ENCODE measurements around the gene CEP162.
"Not testable (repeated sequence)": the region's sequence is repeated elsewhere in the genome, so short reads cannot be mapped to it uniquely, and the experiment has no call there.

Gene CEP162

DNA sequence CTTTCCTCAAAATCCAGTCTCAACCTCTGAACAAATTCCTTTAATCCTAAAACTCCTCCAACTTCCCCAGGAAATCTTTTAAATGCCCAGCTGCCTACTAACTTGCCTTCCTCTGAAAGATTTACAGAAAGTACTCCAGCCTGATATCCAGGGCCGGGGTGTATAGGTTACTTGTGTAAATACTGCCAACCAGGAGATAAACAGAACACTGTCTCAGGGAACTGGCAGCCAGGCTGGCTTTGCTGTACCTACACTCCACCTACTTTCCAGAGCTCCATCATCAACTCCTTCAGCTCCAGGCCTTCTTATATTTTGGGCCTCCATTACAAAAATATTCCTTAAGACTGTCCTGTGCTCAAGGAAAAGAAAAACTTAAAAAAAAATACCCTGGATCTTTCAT lies 85.9 kb downstream of the CEP162 start:
- no peak for DNase-seq (ENCODE audit: low read depth, low spot score)

- no peak for DNase-seq (ENCODE audit: low read depth, low spot score)
Observed at GRCh38 chr6:84139311-84139710, 88.1 kb downstream of the CEP162 start.

DNA sequence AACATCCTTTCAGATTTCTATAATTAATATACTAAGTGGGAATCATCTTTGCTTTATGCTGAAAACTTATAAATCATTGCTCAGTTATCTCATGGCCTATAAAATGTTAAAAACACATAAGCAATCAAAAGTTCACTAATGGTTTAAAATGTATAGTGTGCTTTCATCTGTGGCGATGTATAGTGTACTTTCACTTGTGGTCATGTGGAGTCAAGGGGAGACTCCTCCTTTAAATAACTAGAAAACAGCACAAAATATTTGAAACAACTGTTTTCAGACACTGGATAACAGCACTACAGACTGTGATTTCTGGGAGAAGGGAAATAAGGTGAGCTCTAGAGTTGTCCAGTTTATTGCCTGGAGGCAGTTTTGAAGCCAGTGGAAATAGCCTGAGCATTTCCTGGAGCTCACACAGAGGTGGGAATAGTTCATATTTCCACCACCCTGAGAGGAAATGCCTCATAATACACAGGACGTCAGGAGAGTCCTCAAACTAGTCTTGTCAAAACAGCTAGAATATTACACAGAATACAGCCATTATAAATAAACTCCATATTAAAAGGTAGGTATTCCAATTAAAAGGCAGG lies 89.4 kb downstream of the CEP162 start:
- DNase-seq (ENCODE audit: low read depth, low spot score): no peak

- no peak for DNase-seq (ENCODE audit: low read depth, low spot score)
Observed at GRCh38 chr6:84137051-84137375, 90.4 kb downstream of the CEP162 start.

DNA sequence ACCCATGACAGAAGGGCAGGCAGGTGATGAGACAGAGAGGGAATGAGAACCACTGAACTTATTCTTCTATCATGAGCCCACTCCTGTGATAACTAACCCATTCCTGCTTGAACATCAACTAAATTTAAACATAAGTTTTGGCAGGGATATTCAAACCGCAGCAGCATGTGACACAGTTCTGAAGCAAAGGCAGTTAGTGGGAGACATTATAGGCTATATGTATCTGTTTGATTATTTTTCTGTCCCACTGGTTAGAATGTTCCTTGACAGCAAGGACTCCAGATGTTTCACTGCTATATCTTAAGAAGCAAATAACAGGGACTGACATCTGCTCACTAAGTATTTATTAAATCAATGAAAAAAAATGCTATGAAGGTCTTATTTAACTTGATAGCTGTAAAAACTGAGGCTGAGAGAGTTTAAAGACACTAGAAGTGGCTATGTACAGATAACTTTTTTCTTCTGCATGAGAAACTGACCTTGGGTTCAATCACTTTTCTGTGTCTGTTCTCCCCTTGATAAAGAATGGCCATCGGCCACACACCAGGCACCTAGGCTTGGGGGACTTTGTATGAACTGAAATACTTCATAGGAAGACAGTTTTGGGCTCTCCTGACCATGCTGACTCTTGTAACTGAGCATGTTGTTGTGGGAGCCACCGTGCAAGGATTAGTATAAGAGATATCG lies 90.9 kb downstream of the CEP162 start:
- DNase-seq (ENCODE audit: low read depth, low spot score): no peak

DNA sequence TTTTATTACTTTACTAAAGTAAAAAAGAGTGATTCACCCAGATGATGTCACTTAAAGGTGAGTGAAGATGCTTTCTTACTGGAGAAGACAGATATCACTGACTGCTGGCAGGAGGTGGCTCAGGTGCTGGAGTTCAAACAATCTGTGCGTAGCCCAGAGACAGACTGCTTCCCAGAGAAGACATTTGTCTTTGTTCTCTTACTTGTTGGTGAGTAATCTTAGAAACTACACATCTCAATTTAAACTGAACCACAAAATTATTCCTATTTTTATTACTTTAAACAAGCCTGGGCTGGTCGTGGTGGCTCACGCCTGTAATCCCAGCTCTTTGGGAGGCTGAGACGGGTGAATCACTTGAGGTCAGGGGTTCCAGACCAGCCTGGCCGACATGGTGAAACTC lies 92.2 kb downstream of the CEP162 start:
- DNase-seq (ENCODE audit: low read depth, low spot score): no peak

- DNase-seq (ENCODE audit: low read depth, low spot score): not testable (repeated sequence)
Observed at GRCh38 chr6:84133385-84133784, 94.1 kb downstream of the CEP162 start.

DNA sequence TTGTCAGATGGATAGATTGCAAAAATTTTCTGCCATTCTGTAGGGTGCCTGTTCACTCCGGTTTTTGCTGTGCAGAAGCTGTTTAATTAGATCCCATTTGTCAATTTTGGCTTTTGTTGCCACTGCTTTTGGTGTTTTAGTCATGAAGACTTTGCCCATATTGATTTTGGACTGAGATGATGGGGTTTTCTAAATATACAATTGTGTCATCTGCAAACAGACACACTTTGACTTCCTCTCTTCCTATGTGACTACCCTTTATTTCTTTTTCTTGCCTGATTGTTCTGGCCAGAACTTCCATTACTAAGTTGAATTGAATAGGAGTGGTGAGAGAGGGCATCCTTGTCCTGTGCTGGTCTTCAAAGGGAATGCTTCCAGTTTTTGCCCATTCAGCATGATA lies 97.9 kb downstream of the CEP162 start:
- not testable (repeated sequence) for DNase-seq (ENCODE audit: low read depth, low spot score)

DNA sequence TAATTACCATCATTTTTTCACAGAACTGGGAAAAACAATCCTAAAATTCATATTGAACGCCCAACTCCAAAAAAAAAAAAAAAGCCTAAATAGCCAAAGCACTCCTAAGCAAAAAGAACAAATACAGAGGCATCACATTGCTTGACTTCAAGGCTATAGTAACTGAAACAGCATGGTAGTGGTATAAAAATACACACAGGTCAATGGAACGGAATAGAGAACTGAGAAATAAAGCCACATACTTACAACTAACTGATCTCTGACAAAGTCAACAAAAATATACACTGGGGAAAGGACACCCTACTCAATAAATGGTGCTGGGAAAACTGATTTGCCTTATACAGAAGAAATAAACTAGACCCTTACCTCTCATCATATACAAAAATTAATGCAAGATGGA lies 104.3 kb downstream of the CEP162 start:
- no peak for DNase-seq (ENCODE audit: low read depth, low spot score)

DNA sequence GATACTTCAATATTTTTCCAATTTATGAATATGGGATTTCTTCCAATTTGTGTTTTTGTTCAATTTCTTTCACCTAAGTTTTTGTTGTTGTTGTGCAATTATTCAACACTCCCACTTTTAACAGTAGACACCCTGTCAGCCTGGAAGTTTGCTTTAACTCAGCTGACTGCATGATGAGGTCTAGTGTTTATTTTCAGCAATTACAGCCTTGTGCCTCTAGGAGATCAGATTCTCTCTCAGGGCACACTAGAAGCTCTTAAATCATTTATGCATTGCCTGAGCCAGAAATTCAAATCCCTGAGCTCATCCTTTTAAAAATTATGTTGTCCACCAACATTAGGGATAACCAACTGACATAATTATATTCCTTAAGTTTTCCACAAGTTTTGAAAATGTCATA lies 108.2 kb downstream of the CEP162 start:
- DNase-seq (ENCODE audit: low read depth, low spot score): no peak

GRCh38 chr6:84118191-84118590 lies 109.3 kb downstream of the CEP162 start:
- DNase-seq (ENCODE audit: low read depth, low spot score): no peak

DNA sequence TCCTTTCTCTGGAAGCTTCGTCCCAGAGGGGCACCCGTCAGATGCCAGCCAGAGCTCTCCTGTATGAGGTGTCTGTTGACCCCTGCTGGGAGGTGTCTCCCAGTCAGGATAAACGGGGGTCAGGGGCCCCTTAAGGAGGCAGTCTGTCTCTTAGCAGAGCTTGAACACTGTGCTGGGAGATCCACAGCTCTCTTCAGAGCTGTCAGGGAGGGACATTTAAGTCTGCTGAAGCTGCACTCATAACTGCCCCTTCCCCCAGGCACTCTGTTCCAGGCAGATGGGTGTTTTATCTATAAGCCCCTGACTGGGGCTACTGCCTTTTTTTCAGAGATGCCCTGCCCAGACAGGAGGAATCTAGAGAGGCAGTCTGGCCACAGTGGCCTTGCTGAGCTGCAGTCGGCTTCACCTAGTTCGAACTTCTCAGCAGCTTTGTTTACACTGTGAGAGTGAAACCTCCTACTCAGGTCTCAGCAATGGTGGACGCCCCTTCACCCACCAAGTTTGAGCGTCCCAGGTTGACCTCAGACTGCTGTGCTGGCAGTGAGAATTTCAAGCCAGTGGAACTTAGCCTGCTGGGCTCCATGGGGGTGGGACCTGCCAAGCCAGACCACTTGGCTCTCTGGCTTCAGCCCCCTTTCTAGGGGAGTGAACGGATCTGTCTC lies 112.4 kb downstream of the CEP162 start:
- not testable (repeated sequence) for DNase-seq (ENCODE audit: low read depth, low spot score)

- not testable (repeated sequence) for DNase-seq (ENCODE audit: low read depth, low spot score)
Observed at GRCh38 chr6:84111351-84111750, 116.1 kb downstream of the CEP162 start.

DNA sequence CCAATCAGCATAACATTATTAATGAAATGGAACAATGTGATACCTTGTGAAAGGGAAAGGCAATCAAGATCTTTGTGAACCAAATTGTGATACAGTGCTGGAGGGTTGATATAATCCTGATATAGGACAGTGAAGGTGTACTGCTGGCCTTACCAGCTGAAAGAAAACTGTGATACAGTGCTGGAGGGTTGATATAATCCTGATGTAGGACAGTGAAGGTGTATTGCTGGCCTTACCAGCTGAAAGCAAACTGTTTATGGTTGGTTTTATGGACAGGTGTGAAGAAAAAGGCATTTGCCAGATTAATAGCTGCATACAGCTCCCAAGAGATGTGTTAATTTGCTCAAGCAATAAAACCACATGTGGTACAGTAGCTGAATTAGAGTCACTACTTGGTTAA lies 119.9 kb downstream of the CEP162 start:
- no peak for DNase-seq (ENCODE audit: low read depth, low spot score)

- not testable (repeated sequence) for DNase-seq (ENCODE audit: low read depth, low spot score)
Observed at GRCh38 chr6:84105215-84105924, 122.1 kb downstream of the CEP162 start.

DNA sequence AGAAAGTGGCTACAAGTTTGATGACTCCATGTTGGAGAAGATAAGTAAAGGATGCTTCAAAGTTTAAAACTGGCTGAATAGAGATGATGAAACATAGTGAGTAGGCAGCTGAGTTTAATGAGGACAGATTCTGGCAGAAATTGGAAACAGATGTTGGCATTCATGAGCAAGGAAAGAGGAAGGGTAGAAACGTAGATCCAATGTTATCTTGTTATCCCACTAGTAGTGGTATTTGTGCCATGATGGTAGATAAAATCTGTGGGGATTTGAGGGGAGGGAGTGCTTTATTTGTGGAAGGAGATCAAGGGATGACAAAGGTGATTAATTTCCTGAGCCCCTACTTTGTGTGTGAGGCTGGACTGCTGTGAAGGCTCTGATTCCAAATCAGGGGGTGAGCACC lies 124.4 kb downstream of the CEP162 start:
- no peak for DNase-seq (ENCODE audit: low read depth, low spot score)

DNA sequence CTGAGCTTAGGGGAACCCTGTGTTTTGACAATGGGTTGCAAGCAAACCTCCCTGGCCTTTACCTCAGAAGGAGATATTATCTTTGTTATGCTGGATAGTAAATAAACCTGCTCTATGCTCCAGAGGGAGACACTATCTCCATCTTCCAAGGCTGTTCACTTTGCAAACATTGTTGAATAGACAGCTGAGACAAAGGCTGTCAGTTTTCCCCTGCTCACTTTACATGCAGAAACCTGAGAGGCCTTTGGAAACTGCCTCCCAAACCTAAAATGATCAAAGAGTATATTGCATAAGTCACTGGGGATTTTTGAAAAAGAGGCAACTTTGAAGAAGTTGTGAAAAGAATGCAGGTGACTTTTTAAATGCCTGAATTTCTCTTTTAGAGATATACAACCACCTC lies 132.3 kb downstream of the CEP162 start:
- DNase-seq (ENCODE audit: low read depth, low spot score): no peak

DNA sequence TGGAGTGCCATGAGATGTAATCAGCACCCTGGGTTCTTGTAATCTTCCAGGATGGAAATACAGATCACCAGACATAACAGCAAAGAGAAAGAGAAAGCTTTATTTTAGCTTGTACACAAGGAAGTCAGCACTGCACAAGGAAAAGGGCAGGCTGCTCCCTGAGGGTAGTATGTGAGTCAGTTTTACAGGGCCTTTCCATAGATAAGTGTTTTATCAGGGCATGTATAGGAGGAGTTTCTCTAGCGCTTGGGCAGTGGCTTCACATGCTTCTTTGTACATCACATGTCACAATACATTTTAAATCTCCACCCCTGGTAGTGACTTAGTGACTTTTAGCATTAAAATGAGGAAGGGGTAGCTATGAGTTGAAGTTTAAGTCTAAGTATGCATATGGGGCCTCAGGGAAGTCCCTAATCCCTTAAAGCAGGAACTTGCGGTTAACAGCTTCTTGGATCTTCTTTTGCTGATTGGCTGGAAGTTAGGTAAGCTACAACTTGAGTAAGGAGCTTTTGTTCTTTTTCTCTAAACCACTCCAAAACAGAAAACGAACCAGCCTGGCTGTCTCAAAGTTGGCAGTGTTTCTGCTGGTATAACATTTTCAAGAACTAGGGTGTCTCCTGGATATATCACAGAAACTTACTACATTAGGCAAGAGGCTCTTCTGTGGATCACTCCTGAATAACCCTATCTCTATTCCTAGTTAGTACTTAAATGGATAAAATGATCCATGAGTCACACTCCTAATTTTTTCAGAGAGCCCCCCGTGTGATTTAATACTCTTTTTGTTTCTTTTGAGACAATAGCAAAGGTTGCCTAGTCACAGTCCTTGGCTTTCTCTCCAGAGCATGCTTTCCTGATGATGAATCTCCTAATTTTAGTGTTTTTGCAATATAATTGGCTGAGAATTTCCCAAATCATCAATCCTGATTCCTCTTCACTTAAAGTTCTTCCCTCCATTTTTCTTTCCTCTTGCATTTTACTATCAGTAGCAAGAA lies 133.7 kb downstream of the CEP162 start:
- DNase-seq (ENCODE audit: low read depth, low spot score): no peak

GRCh38 chr6:84089552-84089951 lies 137.9 kb downstream of the CEP162 start:
- DNase-seq (ENCODE audit: low read depth, low spot score): no peak

GRCh38 chr6:84089081-84089480 lies 138.4 kb downstream of the CEP162 start:
- DNase-seq (ENCODE audit: low read depth, low spot score): no peak

Measured in activated naive CD8-positive, alpha-beta T cell treated with anti-CD3 and anti-CD28 coated beads, Interleukin-2, amount 50 U/mL, for 16 hours (primary cell).